Measurements from ENCODE around the gene PRPH.

PRPH gene

DNA sequence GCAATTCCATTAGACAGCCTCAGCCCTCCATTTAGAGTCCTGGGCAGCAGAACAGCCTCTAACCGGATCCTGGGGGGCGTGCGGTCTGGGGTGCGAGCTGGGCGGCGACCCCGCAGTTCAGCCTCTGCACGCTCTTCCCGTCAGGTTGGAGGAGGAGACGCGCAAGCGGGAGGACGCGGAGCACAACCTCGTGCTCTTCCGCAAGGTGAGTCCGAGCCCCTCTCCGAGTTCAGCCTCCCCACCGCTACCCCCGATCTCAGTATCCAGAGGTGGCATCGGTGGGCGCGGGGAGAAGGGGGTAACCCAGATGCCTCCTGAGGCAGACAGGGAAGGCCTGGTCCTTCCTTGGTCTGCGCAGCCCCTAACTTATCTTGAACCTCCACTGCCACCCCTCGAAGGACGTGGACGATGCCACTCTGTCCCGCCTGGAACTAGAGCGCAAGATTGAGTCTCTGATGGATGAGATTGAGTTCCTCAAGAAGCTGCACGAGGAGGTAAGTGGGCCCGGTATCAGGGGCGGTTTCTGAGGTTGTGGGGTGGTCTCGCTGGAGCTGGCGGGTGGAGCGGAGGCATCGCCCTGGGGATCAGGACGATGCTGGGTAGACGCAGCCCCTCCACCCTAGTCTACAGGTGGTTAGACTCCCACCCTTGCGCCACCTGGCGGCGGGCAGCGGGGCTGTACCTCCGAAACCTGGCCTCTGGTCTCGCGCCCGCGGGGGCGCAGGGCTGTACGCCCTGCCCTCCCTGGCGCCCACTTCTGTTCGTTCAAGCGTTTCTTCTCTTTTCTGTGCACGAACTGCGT, 1.3 kb downstream of the PRPH start:
- no peak overlapping the region for H3K4me3 ChIP-seq (replicated peaks; ENCODE audit: low read depth, low read length)
- TF ChIP-seq, protein P1, sequence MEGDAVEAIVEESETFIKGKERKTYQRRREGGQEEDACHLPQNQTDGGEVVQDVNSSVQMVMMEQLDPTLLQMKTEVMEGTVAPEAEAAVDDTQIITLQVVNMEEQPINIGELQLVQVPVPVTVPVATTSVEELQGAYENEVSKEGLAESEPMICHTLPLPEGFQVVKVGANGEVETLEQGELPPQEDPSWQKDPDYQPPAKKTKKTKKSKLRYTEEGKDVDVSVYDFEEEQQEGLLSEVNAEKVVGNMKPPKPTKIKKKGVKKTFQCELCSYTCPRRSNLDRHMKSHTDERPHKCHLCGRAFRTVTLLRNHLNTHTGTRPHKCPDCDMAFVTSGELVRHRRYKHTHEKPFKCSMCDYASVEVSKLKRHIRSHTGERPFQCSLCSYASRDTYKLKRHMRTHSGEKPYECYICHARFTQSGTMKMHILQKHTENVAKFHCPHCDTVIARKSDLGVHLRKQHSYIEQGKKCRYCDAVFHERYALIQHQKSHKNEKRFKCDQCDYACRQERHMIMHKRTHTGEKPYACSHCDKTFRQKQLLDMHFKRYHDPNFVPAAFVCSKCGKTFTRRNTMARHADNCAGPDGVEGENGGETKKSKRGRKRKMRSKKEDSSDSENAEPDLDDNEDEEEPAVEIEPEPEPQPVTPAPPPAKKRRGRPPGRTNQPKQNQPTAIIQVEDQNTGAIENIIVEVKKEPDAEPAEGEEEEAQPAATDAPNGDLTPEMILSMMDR (IDR thresholded peaks at IDR 0.05; ENCODE audit: low read length, missing control alignments): peak; percentile 59
- no peak for DNase-seq (ENCODE audit: low read depth)

DNA sequence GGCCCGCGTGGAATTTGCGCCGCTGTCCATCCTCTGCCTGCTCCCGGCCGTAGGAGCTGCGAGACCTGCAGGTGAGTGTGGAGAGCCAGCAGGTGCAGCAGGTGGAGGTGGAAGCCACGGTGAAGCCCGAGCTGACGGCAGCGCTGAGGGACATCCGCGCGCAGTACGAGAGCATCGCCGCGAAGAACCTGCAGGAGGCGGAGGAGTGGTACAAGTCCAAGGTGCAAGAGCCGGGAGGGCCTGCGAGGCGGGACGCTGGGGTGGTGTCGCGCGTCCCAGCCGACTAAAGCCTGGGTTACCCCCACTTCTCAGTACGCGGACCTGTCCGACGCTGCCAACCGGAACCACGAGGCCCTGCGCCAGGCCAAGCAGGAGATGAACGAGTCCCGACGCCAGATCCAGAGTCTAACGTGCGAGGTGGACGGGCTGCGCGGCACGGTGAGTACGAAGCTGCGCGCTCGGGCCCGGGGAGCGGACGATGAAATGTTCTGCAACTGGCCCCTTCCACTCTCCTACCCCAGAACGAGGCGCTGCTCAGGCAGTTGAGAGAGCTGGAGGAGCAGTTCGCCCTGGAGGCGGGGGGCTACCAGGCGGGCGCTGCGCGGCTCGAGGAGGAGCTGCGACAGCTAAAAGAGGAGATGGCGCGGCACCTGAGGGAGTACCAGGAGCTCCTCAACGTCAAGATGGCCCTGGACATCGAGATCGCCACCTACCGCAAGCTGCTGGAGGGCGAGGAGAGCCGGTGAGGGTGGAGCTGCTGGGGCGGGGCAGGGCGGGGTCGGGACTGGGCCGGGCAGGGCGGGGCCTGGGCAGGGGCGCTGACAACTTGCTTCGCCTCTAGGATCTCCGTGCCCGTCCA, 2.1 kb downstream of the PRPH start:
- H3K4me3 ChIP-seq (replicated peaks; ENCODE audit: low read depth, low read length): no peak overlapping the region
- no peak for DNase-seq (ENCODE audit: low read depth)

DNA sequence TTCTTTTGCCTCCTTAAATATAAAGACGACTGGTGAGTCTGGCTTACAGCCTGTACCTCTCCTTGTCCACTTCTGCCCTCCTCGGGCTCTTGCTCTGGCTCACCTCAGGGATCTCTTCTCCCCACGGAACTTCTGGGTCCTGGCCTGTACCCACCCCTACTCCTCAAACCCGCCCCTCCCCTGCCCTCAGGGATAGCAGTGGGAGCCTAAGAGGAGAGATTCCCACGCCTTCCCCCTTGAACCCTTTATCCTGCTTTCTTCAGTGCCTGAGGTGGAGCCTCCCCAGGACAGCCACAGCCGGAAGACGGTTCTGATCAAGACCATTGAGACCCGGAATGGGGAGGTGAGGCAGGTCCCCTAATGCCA, 2.7 kb downstream of the PRPH start:
- H3K4me3 ChIP-seq (replicated peaks; ENCODE audit: low read depth, low read length): no peak overlapping the region
- TF ChIP-seq, protein P1 (IDR thresholded peaks at IDR 0.05; ENCODE audit: low read length, missing control alignments): no peak
- DNase-seq (ENCODE audit: low read depth): no peak

More for the DNA sequence above, 2.1 kb downstream of the PRPH start:
- TF ChIP-seq, protein P1 (IDR thresholded peaks at IDR 0.05; ENCODE audit: low read length, missing control alignments): no peak

DNA sequence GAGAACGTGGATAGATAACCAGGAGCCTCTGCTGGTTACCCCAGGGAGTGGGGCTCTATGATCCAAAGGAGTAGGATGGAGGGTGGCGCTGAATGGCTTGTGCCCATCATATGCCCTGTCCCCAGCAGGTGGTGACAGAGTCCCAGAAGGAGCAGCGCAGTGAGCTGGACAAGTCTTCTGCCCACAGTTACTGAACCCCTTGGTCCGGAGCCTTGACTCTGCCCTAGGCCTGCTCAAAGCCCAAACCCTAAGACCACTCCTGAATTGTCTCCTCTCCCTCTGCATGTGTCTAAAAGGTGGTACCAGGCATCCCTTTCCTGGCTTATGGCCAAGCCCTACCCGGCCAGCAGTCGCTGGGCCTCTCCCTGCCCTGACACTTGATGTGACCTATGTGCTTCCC, 3.2 kb downstream of the PRPH start:
- H3K4me3 ChIP-seq (replicated peaks; ENCODE audit: low read depth, low read length): no peak overlapping the region
- DNase-seq (ENCODE audit: low read depth): no peak
- TF ChIP-seq, protein P1 (IDR thresholded peaks at IDR 0.05; ENCODE audit: low read length, missing control alignments): no peak

DNA sequence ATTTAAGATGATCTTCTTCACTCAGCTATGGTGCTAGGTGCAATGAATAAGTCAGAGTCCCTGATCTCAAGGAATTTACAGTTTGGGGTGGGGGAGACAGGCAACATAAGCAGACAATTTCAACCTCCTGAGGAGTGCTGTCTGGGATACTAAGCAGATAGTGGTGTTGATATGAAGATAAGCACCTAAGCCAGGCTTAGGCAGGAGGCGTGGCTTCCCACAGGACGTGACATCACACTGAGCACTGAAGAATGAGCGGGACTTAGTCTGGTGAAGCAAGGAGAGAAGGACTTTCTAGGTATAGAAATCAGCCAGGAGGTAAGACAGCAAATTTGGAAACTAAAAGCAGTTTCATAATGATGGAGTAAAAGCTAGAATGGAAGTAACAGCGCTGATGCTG, 6.8 kb downstream of the PRPH start:
- no peak for DNase-seq (ENCODE audit: low read depth)
- no peak overlapping the region for H3K4me3 ChIP-seq (replicated peaks; ENCODE audit: low read depth, low read length)
- TF ChIP-seq, protein P1 (IDR thresholded peaks at IDR 0.05; ENCODE audit: low read length, missing control alignments): no peak

DNA sequence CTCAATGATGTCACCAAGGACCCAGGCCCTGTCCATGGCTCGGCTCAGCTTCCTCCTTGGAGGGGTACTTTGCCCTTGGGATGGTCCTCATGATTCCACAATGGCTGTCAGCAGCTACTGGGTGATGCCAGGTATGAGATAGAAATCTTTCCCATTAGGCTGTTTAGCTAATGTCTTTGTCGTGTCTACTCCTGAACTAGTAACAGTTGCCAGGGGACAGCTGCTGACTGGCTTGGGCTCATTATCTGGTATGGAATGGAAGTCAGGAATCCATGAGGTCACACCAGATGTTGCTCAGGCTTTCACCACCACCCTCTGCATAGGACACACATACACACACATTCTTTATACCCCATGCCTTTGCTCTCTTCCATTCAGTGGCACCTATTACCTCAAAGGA, 9.2 kb downstream of the PRPH start:
- TF ChIP-seq, protein P1 (IDR thresholded peaks at IDR 0.05; ENCODE audit: low read length, missing control alignments): no peak
- peak; percentile 42 for DNase-seq (ENCODE audit: low read depth)
- H3K4me3 ChIP-seq (replicated peaks; ENCODE audit: low read depth, low read length): no peak overlapping the region

Data from fibroblast of pulmonary artery (primary cell).